Breast epithelium (tissue), 4 donors: ENCODE data around the gene ALKBH1. TPM values are rescaled to one million over a fixed set of nuclear protein-coding genes. Genes with fewer than 3 reads are reported as not detected.

Source experiments
- DNase-seq, 2 donors: peaks; one replicate each; pipeline ENCODE4 v3.0.0-alpha.2; 2019; ENCODE audit warnings: low spot score in 2 of 2
- H3K27ac ChIP-seq, 2 donors: fragments of 200-600 bp; sonication (generic) in 1 of 2; one replicate each; pipeline ENCODE4 v1.5.1; 2016 to 2019; ENCODE audit warnings: mild to moderate bottlenecking in 1 of 2
- H3K27me3 ChIP-seq, 2 donors: fragments of 200-600 bp; sonication (generic) in 1 of 2; one replicate each; pipeline versions ENCODE4 v1.5.1 to v1.6.0; 2017 to 2019; ENCODE audit warnings: control low read depth in 1 of 2, mild to moderate bottlenecking in 1 of 2
- H3K36me3 ChIP-seq: fragments of 200-600 bp; one replicate; pipeline ENCODE4 v1.5.1; 2019
- H3K4me1 ChIP-seq, 2 donors: fragments of 200-600 bp; sonication (generic); one replicate each; pipeline ENCODE4 v1.5.1; 2016 to 2019; ENCODE audit warnings: control low read depth in 1 of 2
- H3K4me3 ChIP-seq, 3 donors: fragments of 200-600 bp; sonication (generic); 1 replicate in 2 of 3; 2 replicates in 1 of 3; pipeline ENCODE4 v1.5.1; 2016 to 2019; ENCODE audit warnings: mild to moderate bottlenecking in 3 of 3, moderate library complexity in 2 of 3
- H3K9me3 ChIP-seq, 2 donors: fragments of 200-600 bp; sonication (generic) in 1 of 2; one replicate each; pipeline ENCODE4 v1.5.1; 2016 to 2019; ENCODE audit warnings: control low read depth in 1 of 2
- POLR2A ChIP-seq: fragments of 450-650 bp; IDR thresholded peaks from one replicate; pipeline ENCODE4 v1.6.1; 2016; ENCODE audit warnings: antibody characterized with exemption, mild to moderate bottlenecking, moderate library complexity
- POLR2AphosphoS5 ChIP-seq, 3 donors: sonication (generic); formaldehyde crosslinking; IDR thresholded peaks; one replicate each; pipeline ENCODE4 v1.6.1; 2017; ENCODE audit warnings: antibody characterized with exemption in 3 of 3
- intact Hi-C: fragments of 100-400 bp; cut with DNase I; formaldehyde crosslinking; loops from one replicate; pipeline ENCODE4 v1.15.1; 2023; ENCODE audit warnings: low total_unique reads
- total RNA-seq, 3 donors: library from RNA; depleted of rRNA; stranded (reverse); fragments of >200 nt; gene quantifications; one replicate each; pipeline ENCODE4 v1.1.0, GENCODE V29; 2016
- TF ChIP-seq, protein P1 (sequence below), 3 donors: fragments of 450-650 bp; IDR thresholded peaks; one replicate each; pipeline ENCODE4 v1.5.1; 2016 to 2017; ENCODE audit warnings: antibody characterized with exemption in 3 of 3, mild to moderate bottlenecking in 3 of 3, moderate library complexity in 3 of 3

The ALKBH1 gene
- total RNA-seq, 3 donors from 2014 or later: 5.6 to 17.0 (median 12.8) TPM

DNA sequence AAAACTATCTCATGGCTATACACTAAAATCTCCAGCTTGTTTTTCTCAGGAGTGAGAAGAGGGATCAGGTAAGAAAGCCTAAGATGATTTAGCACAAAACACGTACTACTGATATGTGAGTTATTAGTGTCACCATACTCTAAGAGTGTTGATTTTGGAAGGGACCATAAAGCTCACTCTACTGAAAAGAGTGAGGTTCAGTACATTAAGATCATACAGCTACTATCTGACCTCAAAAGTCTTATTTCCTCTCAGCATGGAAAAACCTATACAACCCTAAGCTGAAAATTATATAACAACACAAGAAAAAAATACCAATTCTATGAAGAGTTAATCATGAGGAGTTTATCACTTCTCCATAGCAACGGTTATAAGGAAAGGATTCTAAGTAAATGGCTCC is 33.6 kb upstream of the ALKBH1 start:
- Histone ChIP-seq H3K27me3 (no peaks in the 10 kb centered on the region), H3K36me3 (no peaks in the 10 kb centered on the region), H3K4me3 (no peak overlapping the region), H3K27ac (no peak overlapping the region), H3K4me1 (no peaks in the 10 kb centered on the region), H3K9me3 (no peaks in the 10 kb centered on the region)
- intact Hi-C loops: no loop called here
- DNase-seq: no peak
- no peak for TF ChIP-seq POLR2A
- TF ChIP-seq, protein P1, sequence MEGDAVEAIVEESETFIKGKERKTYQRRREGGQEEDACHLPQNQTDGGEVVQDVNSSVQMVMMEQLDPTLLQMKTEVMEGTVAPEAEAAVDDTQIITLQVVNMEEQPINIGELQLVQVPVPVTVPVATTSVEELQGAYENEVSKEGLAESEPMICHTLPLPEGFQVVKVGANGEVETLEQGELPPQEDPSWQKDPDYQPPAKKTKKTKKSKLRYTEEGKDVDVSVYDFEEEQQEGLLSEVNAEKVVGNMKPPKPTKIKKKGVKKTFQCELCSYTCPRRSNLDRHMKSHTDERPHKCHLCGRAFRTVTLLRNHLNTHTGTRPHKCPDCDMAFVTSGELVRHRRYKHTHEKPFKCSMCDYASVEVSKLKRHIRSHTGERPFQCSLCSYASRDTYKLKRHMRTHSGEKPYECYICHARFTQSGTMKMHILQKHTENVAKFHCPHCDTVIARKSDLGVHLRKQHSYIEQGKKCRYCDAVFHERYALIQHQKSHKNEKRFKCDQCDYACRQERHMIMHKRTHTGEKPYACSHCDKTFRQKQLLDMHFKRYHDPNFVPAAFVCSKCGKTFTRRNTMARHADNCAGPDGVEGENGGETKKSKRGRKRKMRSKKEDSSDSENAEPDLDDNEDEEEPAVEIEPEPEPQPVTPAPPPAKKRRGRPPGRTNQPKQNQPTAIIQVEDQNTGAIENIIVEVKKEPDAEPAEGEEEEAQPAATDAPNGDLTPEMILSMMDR (IDR thresholded peaks at IDR 0.05): no peak
- no peak for TF ChIP-seq POLR2AphosphoS5 (IDR thresholded peaks at IDR 0.05)

DNA sequence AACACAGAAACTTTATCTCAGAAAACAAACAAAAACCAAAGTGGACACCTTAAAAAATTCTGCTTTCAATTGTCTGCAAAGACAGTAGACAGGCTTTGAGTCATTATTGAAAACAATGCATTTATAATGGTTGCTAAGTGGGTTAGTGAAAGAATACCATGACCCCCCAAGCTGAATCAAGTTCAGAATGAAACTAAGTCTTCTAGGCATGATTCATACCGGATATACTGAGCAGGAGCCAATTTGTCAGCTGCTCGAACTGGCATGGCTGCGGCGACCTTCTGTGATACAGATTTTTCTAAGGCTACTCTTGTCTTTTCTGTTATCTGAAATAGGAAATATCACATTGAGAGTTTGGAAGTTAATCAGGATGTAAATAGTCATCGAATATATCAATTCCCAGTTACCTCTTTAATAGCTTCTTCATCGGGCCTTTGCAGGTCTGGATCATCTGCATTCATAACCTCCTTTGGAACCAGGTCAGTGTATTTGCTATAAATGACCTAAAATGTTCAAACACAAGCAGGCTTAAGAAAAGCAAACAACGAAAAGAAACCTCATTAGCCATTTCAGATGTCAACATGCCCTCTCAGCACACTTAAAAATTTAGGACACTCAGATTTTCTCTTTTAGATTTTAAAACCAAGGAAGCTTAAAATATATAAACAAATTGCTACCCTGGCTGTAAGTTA is 30.9 kb upstream of the ALKBH1 start:
- H3K27ac ChIP-seq: peak overlapping the region in 1 of 2 donors; percentile 21

DNA sequence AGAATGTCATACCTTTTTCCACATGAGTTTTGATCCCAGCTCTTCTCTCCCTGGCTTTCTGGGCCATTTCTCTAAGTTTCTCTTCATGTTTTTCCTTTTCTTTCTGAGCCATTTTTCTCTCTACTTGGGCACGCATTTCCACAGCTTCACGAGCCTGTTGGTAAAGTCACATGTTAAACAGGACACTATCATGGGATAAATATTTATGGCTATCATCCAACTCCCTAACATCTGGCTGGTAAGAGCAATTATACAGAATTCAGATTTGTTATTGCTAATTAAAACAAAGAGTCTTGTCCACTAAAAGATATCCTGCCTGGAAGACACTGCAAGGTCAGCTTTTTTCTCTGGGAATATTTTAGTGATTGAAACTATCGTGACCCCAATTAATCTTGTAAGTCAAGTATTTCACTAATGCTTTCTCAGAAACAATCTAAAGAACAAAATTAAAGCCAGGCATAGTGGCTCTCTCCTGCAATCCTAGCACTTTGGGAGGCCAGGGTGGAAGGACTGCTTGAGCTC is 23.2 kb upstream of the ALKBH1 start:
- Histone ChIP-seq H3K9me3 (no peaks in the 10 kb centered on the region), H3K4me3 (no peak overlapping the region), H3K4me1 (no peaks in the 10 kb centered on the region), H3K36me3 (peaks cover 7% of the 10 kb centered on the region), H3K27me3 (no peaks in the 10 kb centered on the region), H3K27ac (no peak overlapping the region)
- DNase-seq: no peak
- no peak for TF ChIP-seq POLR2AphosphoS5 (IDR thresholded peaks at IDR 0.05)
- TF ChIP-seq POLR2A: no peak
- TF ChIP-seq, protein P1 (IDR thresholded peaks at IDR 0.05): no peak
- intact Hi-C loops: no loop called here

More for the DNA sequence above, 30.9 kb upstream of the ALKBH1 start:
- Histone ChIP-seq H3K4me1 (no peaks in the 10 kb centered on the region), H3K4me3 (no peak overlapping the region), H3K27me3 (no peaks in the 10 kb centered on the region), H3K36me3 (peaks cover 6% of the 10 kb centered on the region), H3K9me3 (no peaks in the 10 kb centered on the region)
- intact Hi-C loops: no loop called here
- no peak for DNase-seq
- TF ChIP-seq, protein P1 (IDR thresholded peaks at IDR 0.05): no peak
- TF ChIP-seq POLR2AphosphoS5 (IDR thresholded peaks at IDR 0.05) (no peak), POLR2A (no peak)

DNA sequence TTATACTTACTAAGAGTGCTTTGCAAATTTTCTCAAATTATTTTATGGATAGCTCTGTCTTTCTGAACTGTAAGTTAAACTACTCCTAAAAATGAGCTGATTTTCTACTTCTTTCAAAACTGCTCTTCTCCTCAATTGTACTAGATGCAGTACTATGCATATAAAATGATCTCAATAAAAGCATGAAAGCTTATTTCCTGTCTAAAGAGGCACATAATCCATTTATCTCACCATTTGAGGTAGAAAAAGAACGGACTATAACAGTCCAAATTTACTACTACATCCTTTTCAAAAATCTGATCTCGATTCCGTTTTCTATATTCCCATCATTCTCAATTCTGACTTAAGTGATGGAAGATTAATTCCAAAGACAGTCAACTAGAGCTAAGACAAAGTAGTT is 14.5 kb upstream of the ALKBH1 start:
- TF ChIP-seq, protein P1 (IDR thresholded peaks at IDR 0.05): no peak
- TF ChIP-seq POLR2A (no peak), POLR2AphosphoS5 (IDR thresholded peaks at IDR 0.05) (no peak)
- Histone ChIP-seq H3K9me3 (no peaks in the 10 kb centered on the region), H3K4me1 (no peaks in the 10 kb centered on the region), H3K36me3 (no peaks in the 10 kb centered on the region), H3K27ac (no peak overlapping the region), H3K4me3 (no peak overlapping the region), H3K27me3 (no peaks in the 10 kb centered on the region)
- intact Hi-C loops: no loop called here
- DNase-seq: no peak

DNA sequence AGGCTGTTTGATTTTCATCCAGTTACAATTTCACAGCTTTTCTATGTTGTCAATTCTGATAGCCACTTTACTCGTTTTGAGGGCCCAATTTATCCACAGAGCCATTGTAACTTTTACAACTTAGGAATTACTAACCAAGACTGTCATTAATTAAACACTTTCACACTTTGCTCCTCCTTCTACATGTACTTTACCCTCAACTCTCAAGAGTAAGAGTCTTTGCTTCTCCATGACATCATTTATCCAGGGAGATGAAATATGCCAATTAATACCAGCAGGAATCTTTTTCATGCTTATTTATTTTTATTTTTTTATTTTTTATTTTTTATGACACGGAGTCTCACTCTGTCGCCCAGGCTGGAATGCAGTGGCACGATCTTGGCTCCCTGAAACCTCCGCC is 13.6 kb upstream of the ALKBH1 start:
- TF ChIP-seq POLR2A (no peak), POLR2AphosphoS5 (IDR thresholded peaks at IDR 0.05) (no peak)
- TF ChIP-seq, protein P1 (IDR thresholded peaks at IDR 0.05): no peak
- intact Hi-C loops: no loop called here
- no peaks in the 10 kb centered on the region for H3K36me3 ChIP-seq
- no peaks in the 10 kb centered on the region for H3K4me1 ChIP-seq
- no peak overlapping the region for H3K27ac ChIP-seq
- DNase-seq: no peak
- H3K4me3 ChIP-seq: no peak overlapping the region
- no peaks in the 10 kb centered on the region for H3K9me3 ChIP-seq
- H3K27me3 ChIP-seq: no peaks in the 10 kb centered on the region
